Loucy (cell line): ENCODE results near the gene CABP5.

Experiments used
- H2AFZ ChIP-seq: fragments of 200-600 bp; sonication (generic); 2 replicates; pipeline ENCODE4 v1.6.0; 2016; ENCODE audit warnings: antibody characterized with exemption, mild to moderate bottlenecking, low read length, moderate library complexity
- H3F3A ChIP-seq: fragments of 200-600 bp; 2 replicates; pipeline ENCODE4 v1.6.0; 2016; ENCODE audit warnings: antibody characterized with exemption, low read depth, mild to moderate bottlenecking
- H3K27me3 ChIP-seq: fragments of 200-600 bp; sonication (generic); 2 replicates; pipeline ENCODE4 v1.6.1; 2014; ENCODE audit warnings: low read length, mild to moderate bottlenecking; ENCODE audit not compliant: insufficient read depth, poor library complexity, severe bottlenecking
- H3K36me3 ChIP-seq: fragments of 200-600 bp; sonication (generic); 2 replicates; pipeline ENCODE4 v1.6.1; 2016; ENCODE audit warnings: low read length; ENCODE audit not compliant: insufficient read depth
- H3K4me1 ChIP-seq: fragments of 200-600 bp; sonication (generic); 2 replicates; pipeline ENCODE4 v1.5.1; 2014; ENCODE audit warnings: low read length, mild to moderate bottlenecking; ENCODE audit not compliant: insufficient read depth, poor library complexity, severe bottlenecking
- H3K4me2 ChIP-seq: fragments of 200-600 bp; sonication (generic); 2 replicates; pipeline ENCODE4 v1.6.0; 2014; ENCODE audit warnings: antibody characterized with exemption, low read length, low read depth, mild to moderate bottlenecking; ENCODE audit not compliant: poor library complexity, severe bottlenecking
- H3K4me3 ChIP-seq: fragments of 200-600 bp; sonication (generic); 2 replicates; pipeline ENCODE4 v1.5.1; 2014; ENCODE audit warnings: low read length, mild to moderate bottlenecking, mixed read lengths; ENCODE audit not compliant: poor library complexity, severe bottlenecking
- H3K79me2 ChIP-seq: fragments of 200-600 bp; sonication (generic); 2 replicates; pipeline ENCODE4 v1.6.1; 2014; ENCODE audit warnings: low read length; ENCODE audit not compliant: insufficient read depth
- H3K9ac ChIP-seq: fragments of 200-600 bp; sonication (generic); 2 replicates; pipeline ENCODE4 v1.6.0; 2014; ENCODE audit warnings: mild to moderate bottlenecking, low read depth, low read length, moderate library complexity; ENCODE audit not compliant: poor library complexity, severe bottlenecking
- H3K9me2 ChIP-seq: fragments of 200-600 bp; sonication (generic); replicated peaks from 2 replicates; pipeline ENCODE4 v1.6.1; 2016; ENCODE audit warnings: low read depth, low read length, mixed read lengths
- H3K9me3 ChIP-seq: fragments of 200-600 bp; sonication (generic); 2 replicates; pipeline ENCODE4 v1.6.1; 2014; ENCODE audit warnings: mild to moderate bottlenecking, antibody characterized with exemption, low read length, low read depth; ENCODE audit not compliant: insufficient read depth
- H4K20me1 ChIP-seq: fragments of 200-600 bp; sonication (generic); 2 replicates; pipeline ENCODE4 v1.6.0; 2014; ENCODE audit warnings: antibody characterized with exemption, low read length, mild to moderate bottlenecking; ENCODE audit not compliant: insufficient read depth, poor library complexity, severe bottlenecking
- EZH2phosphoT487 ChIP-seq: fragments of 200-600 bp; IDR thresholded peaks from 2 replicates; pipeline ENCODE4 v1.6.1; 2018; ENCODE audit warnings: antibody characterized with exemption, mild to moderate bottlenecking, moderate library complexity, borderline replicate concordance
- TF ChIP-seq, protein P1 (sequence below): fragments of 200-600 bp; sonication (generic); conservative IDR thresholded peaks from 2 replicates; pipeline ENCODE4 v1.5.1; 2014; ENCODE audit warnings: mild to moderate bottlenecking, antibody characterized with exemption, low read length

The CABP5 gene

DNA sequence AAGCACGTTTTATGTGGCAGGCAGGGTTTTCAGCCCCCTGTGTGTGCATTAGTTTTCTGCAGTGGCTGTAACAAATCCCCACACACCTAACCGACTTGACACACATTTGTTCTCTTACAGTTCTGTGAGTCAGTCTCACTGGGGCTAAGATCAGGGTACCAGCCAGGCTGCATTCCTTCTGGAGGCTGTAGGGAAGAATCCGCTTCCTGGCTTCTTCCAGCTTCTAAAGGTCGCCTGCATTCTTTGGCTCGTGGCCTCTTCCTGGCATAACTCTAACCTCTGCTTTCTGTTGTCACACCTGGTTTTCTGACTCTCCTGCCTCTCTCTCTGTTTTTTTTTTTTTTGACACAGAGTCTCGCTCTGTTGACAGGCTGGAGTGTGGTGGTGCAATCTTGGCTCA, 43.0 kb downstream of the CABP5 start:
- Histone ChIP-seq H2AFZ (no peak overlapping the region), H3K4me3 (no peak overlapping the region), H3K4me2 (no peak overlapping the region), H3K9ac (no peak overlapping the region), H3K9me2 (no peaks in the 10 kb centered on the region), H3K9me3 (no peaks in the 10 kb centered on the region), H3F3A (no peaks in the 10 kb centered on the region), H4K20me1 (no peaks in the 10 kb centered on the region), H3K79me2 (no peaks in the 10 kb centered on the region), H3K27me3 (no peaks in the 10 kb centered on the region), H3K4me1 (no peaks in the 10 kb centered on the region), H3K36me3 (no peaks in the 10 kb centered on the region)
- TF ChIP-seq EZH2phosphoT487 = no peak
- TF ChIP-seq, protein P1, sequence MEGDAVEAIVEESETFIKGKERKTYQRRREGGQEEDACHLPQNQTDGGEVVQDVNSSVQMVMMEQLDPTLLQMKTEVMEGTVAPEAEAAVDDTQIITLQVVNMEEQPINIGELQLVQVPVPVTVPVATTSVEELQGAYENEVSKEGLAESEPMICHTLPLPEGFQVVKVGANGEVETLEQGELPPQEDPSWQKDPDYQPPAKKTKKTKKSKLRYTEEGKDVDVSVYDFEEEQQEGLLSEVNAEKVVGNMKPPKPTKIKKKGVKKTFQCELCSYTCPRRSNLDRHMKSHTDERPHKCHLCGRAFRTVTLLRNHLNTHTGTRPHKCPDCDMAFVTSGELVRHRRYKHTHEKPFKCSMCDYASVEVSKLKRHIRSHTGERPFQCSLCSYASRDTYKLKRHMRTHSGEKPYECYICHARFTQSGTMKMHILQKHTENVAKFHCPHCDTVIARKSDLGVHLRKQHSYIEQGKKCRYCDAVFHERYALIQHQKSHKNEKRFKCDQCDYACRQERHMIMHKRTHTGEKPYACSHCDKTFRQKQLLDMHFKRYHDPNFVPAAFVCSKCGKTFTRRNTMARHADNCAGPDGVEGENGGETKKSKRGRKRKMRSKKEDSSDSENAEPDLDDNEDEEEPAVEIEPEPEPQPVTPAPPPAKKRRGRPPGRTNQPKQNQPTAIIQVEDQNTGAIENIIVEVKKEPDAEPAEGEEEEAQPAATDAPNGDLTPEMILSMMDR = no peak

DNA sequence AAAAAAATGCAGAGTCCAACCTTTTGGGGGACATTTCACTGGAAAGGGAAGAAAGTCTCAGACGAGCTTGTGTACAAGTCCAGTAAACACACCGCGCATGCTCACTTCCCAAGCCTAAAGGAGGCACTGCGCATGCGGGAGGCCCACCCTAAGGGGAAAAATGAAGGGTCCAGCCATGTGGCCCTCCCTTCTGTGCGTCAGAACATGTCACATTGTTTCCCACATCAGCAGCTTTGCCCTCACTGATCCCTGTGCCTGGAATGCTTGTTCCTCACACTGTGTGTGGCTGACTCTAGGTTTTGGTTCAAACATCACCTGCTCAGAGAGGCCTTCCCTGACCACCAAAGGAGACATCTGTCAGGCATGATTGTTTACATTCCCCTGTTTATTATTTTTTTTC, 45.1 kb downstream of the CABP5 start:
- TF ChIP-seq, protein P1 = no peak
- TF ChIP-seq EZH2phosphoT487 = no peak
- Histone ChIP-seq H4K20me1 (no peaks in the 10 kb centered on the region), H3K9me2 (no peaks in the 10 kb centered on the region), H3K9me3 (no peaks in the 10 kb centered on the region), H3K4me3 (no peak overlapping the region), H2AFZ (no peak overlapping the region), H3K36me3 (no peaks in the 10 kb centered on the region), H3K9ac (no peak overlapping the region), H3K4me2 (no peak overlapping the region), H3K4me1 (no peaks in the 10 kb centered on the region), H3F3A (no peaks in the 10 kb centered on the region), H3K27me3 (no peaks in the 10 kb centered on the region), H3K79me2 (no peaks in the 10 kb centered on the region)

DNA sequence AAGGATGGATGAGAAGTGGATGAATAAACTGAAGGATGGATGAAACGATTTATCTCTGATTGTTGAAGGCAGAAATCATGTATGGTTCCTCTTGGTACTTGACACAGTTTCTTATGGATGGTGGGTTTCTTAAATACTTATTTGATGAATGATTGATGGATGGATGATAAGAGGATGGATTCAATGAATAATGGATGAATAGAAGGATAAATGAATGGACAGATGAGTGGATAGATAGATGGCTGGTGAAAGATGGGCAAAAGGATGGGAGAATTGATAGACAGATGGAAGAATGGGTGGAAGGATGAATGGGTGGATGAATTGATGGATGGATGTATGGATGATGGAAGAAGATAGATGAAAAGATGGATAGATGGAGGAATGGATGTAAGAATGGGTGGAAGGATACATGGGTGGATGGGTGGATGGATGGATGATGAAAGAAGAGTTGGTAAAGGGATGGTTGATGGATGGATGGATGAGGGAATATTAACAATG, 47.6 kb downstream of the CABP5 start:
- Histone ChIP-seq H3K79me2 (no peaks in the 10 kb centered on the region), H3K4me3 (no peak overlapping the region), H3K4me2 (no peak overlapping the region), H3K36me3 (no peaks in the 10 kb centered on the region), H2AFZ (no peak overlapping the region), H3K9me3 (no peaks in the 10 kb centered on the region), H3K27me3 (no peaks in the 10 kb centered on the region), H3K9ac (no peak overlapping the region), H3K4me1 (no peaks in the 10 kb centered on the region), H3F3A (no peaks in the 10 kb centered on the region), H4K20me1 (no peaks in the 10 kb centered on the region), H3K9me2 (no peaks in the 10 kb centered on the region)
- TF ChIP-seq EZH2phosphoT487 = no peak
- TF ChIP-seq, protein P1 = no peak
